CD4-positive, alpha-beta T cell treated with Interleukin-6 for 4 hours (primary cell): ENCODE measurements around the gene GPR146.

Experiments used
- DNase-seq: peaks from one replicate; pipeline ENCODE4 v3.0.0-alpha.2; 2020; ENCODE audit warnings: mixed read lengths

GPR146 gene

GRCh38 chr7:1095621-1096155 lies 51.3 kb downstream of the GPR146 start:
- DNase-seq = no peak

GRCh38 chr7:1096156-1097119 lies 52.1 kb downstream of the GPR146 start:
- DNase-seq = no peak

GRCh38 chr7:1097120-1097504 lies 52.8 kb downstream of the GPR146 start:
- no peak for DNase-seq

- no peak for DNase-seq
Observed at GRCh38 chr7:1098243-1099153, 54.2 kb downstream of the GPR146 start.

DNA sequence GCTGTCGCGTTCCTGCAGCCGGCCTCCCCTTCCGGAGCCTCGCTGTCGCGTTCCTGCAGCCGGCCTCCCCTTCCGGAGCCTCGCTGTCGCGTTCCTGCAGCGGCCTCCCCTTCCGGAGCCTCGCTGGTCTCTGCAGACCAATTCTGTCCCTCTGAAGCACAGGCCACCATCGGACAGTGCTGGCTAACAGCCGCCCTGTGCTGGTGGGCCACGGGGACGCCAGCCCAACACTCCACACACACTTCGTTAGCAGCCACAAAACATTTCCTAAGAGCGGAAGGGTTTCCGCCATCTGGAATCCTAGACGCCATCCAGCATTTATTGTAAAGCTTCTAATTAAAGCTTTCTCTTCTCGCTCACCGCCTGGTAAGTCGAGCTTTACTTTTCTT lies 54.8 kb downstream of the GPR146 start:
- DNase-seq = no peak

DNA sequence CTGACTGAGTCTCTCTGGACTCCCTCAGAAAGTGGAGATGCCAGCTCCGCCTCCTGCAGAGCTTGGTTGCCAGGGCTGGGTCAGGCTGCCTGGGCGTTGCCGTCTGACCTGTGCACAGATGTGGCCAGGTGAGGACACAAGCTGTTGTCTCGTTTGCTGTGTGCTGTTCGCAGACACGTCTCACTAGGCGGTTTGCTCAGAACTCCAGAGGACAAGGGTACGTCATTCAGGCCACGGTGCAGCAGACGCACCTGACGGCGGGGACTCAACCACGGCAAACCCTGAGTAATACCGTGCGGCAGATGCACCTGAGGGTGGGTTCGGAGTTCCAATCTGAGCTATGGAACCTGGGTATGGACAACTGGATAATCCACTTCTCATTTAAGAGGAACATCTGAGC lies 55.3 kb downstream of the GPR146 start:
- DNase-seq = no peak

- no peak for DNase-seq
Observed at GRCh38 chr7:1100386-1100785, 56.0 kb downstream of the GPR146 start.

DNA sequence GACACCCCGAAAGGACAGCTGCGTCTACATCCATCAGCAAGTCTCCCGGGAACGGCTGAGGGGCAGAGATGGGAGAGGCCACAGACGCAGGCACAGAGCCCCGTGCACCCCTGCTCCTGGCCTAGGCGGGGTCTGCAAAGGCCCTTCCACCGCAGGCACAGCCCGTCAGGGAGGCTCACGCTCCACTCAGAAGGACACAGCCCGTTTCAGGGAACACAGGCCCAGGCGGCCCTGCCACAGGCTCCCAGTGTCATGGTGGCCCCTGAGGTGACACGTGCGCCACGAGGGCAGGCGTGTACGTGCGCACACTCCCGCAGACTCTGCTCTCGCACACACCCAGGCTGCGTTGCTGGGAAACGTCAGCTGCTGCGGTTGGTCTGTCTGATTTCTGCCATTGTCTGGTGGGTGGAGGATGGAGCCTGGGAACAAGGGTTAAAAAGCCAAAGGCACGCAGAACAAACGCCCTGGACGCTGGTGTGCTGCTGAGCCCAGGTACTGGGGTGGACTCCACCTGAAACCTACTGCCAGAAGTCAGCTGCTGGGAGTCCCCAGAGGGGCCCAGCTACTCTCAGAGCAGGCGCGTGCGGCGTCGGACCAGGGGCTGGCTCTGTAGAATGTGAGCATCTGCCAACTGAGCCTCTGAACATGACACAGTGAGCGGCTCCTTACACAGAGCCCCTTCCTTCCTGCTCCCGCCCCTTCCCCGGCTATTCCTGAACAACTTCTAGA lies 56.7 kb downstream of the GPR146 start:
- no peak for DNase-seq

DNA sequence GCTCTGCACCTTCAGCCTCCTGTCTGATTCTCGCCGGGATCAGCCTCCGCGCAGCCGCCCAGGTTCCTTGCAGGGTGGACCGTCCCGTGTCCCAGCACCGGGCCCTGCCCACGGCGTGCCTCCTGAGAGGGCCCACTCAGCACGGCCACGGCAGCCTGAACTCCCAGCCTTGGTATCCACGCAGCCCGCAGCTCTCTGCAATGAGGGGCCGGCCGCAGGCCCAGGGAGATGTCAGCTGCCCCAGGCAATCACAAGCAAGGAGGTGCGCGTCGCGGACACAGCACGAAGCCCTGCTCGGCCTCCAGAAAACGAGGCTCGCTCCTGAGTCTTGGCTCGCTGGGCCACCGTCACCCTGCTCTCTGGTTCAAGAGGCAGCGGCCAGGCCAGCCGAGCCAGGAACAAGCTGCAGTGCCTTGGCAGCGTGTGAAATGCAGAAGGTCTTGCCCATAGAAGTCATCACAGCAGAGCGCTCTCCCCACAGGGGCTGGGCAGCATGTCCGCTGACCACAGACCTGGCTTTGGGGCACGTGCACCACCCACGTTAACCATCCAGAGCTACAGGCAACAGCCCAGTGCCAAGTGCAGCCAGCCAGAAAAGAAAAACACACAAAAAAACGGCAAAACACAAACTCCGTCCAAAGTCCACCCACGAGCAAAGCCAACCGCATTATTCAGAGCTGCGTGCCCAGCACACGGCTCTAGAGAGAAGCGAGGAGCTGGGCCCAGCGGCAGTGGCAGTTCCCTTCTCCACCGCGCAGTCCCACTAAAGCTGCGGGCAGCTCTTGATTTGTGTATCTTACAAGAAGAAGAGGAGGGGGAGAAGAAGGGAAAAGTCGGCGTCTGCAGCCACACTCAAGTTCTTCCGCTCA lies 57.5 kb downstream of the GPR146 start:
- DNase-seq = no peak

GRCh38 chr7:1103009-1103788 lies 58.9 kb downstream of the GPR146 start:
- DNase-seq = no peak

GRCh38 chr7:1103789-1104515 lies 59.6 kb downstream of the GPR146 start:
- no peak for DNase-seq

DNA sequence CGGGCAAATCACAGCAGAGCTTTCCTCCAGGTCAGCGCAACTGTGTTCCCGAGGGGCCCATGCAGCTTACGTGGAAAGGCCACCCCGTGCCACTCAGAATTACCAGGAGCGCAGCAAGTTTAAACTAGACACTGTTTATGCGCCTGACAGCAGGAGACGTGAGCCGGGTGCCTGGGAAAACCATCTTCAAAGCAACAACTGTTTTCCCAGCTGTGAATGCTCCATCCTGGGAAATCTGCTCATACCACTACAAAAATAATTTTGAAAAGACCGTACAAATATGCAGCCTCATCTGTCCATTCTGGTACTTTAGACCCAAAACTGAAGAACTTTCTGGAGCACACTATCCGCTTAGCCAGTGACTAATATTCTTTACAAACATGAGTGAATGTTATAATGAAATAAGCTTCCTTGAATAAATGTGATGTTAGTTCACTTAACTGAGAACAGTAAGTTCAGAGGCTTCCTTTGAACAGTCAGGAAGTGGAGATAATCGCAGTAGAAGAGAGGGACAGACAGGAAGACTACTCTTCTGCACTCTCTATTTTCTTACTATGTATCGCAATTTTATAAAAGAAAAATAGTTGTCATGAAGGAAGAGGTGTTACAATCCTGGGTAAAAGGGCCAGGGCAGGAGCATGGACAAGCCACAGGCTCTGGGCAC lies 60.3 kb downstream of the GPR146 start:
- no peak for DNase-seq

GRCh38 chr7:1105189-1105588 lies 60.8 kb downstream of the GPR146 start:
- no peak for DNase-seq

- no peak for DNase-seq
Observed at GRCh38 chr7:1106063-1106792, 61.9 kb downstream of the GPR146 start.

GRCh38 chr7:1106793-1107421 lies 62.6 kb downstream of the GPR146 start:
- no peak for DNase-seq

DNA sequence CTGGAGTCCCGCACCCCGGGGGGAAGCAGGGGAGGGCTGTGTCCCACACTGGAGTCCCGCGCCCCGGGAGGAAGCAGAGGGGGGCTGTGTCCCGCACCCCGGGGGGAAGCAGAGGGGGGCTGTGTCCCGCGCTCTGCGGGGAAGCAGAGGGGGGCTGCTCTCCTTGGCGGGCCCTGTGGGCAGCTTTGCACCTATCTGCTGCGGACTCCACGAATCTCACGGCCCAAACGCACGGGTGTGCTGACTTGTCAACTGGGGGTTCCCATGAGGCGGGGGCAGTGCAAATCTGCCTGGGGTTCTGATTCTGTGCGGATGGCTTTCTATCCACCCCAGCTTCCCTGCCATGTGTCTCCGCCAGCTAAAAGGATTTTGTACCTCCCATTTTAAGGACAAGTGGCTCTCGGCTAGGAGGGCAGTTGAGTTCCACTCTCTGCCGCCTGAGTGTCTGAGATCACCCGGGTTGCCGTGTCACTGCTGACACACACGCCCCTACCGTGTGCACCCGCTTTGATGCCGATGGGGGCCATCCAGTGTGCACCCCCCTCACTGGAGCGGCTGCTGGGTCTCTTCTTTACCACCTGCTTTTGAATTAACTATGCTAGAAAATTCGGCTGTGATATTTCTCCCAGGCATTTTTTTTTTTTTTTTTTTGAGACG lies 64.0 kb downstream of the GPR146 start:
- no peak for DNase-seq
